Raji (cell line): ENCODE data around the gene SORBS1.

Experiments
- POLR2A ChIP-seq: IDR thresholded peaks from 2 replicates; pipeline ENCODE4 v1.6.1; 2011; ENCODE audit warnings: low read depth, low read length, control low read depth; ENCODE audit not compliant: insufficient read depth

The SORBS1 gene

DNA sequence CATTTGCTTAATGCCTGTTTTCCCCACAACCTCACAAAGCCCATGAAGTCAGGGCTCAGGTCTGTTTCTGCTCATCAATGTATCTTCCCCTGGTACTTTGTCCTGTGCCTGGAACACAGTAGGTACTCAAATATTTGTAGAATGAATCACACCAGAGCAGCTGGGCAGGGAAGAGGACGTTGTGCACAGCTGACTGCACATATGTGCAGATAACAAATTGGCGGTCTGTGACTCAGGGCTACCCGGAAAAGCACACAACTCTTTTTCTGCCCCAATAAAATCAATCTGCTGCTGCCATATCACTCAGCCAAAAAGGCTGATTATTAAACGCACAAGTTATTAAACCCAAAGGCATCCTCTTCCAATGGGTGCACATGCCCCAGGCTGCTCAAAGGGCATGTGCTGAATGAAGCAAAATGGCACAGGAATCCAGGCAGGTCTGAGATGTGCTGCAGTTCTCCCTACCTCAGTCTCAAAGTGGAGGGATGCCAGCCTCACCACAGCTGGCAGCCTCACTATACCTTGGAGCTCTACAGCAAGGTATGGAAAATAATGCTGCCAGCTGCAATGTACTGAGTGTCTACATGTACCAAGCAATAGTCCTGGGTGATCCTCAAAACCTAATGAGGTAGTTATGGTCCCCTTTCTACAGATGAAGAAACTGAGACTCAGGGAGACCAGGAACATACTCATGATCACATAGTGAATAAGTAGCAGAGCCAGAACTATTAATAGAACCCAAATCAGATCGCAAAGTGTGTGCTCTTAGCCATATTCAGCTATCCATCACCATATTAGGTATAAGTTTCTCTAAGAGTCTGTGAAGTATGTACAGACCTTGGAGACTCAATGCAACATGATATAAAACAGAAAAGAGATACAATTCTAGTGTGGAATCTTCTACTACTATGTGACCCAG is 43.4 kb downstream of the SORBS1 start:
- TF ChIP-seq POLR2A, result no peak

DNA sequence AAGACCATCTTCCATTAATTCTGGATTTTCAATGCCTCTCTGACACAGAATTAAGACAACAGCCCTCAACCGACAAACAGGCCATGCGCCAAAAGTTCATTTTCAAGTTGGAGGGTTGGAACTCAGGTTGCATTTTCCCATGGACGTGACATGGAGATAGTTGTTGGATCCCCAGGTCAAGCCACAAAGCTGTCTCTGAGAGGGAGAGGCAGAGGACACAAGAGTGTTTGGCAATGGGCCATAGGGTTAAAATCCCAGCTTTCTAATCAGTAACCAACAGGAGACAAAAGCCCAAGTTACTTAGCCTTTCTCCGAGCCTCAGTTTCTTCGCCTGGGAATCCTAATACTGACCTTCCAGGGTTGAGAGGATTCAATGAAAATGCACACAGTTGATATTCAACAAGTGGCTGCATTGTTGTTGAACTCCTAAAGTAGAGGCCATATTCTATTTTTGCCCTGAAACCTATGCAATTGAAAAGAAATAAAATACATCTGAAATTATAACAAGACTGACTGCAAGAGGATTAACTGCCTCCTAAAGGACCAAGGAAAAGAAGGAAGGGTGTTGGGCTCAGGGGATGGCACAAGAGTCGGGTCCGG is 44.3 kb downstream of the SORBS1 start:
- TF ChIP-seq POLR2A, result no peak

DNA sequence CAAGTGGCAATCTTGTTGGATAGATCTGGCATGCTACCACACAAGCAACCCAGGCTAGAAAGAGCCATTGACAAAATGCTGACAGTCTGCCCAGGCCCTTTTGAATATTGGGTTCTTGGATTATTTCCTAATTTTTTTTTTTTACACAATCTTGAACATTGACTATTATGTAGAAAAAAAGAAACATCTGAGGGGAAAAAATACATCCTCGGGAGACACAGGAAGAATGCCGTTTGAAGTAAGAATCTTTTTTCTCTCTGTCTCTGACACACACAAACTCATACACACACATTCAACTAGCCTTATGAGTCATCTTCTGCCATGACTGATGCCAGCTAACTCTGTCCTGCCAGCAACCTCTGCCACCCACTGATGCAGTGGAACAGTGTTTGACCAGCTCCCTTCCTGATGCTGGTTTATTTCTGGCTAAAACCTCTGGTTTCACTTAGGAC is 47.2 kb downstream of the SORBS1 start:
- TF ChIP-seq POLR2A, result no peak

DNA sequence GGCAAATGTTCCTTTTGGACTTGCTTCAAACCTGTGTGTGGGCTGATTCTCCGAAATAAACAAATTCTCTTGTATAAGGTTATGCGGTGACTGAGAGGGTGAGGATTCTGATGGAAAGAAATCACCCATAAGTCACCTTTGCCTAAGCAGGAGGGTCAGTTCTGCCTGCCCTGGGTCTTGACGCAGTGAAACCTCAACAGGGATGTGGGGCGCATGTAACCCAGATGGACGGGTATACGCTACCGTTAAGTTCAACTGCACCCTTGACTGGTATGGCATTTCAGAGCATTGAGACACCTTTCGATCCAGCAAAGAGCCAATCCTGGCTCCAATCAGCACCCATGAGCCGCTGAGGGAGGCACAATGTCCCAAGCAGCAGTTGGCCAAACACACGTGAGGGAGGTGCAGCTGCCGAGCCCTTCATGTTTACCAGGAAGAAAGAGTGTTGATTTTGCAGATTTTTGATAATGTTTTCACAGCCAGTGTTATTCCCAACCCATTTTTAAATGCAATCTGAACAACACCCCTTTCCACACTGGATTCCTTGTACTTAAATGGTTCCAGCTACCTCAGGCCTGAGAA is 48.1 kb downstream of the SORBS1 start:
- no peak for TF ChIP-seq POLR2A

DNA sequence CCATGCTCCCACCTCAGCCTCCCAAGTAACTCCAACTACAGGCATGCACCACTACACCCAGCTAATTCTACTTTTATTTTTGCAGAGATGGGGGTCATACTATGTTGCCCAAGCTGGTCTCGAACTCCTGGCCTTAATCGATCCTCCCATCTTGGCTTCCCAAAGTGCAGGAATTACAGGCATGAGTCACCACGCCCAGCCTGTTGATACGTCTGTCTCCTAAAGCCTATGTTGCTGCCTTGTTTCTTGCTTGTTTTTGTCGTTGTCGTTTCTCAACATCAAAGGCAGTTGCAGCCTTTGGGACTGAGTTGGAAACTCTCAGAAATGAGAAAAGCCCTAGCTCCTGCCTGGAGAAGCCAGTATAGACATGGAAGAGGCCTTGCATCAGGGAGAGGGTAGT is 49.9 kb downstream of the SORBS1 start:
- no peak for TF ChIP-seq POLR2A

DNA sequence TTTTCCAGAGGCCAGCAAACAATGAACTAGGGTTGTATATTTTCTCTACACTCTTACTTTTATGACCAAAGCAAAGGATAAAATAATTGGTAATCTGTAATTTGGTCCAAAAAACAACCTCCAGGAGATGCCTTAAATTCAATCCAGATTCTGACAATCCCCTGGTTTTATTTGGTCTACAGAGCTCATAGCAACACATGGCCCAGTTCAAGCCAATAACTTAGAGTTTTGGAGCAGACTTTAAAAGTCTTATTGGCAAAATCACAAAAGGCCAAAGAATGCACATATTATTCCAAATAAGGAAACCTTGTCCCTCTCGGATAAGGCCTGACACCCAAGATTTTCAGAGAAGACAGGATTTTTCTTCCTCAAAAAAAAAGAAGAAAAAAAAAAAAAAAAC is 51.9 kb downstream of the SORBS1 start:
- no peak for TF ChIP-seq POLR2A

DNA sequence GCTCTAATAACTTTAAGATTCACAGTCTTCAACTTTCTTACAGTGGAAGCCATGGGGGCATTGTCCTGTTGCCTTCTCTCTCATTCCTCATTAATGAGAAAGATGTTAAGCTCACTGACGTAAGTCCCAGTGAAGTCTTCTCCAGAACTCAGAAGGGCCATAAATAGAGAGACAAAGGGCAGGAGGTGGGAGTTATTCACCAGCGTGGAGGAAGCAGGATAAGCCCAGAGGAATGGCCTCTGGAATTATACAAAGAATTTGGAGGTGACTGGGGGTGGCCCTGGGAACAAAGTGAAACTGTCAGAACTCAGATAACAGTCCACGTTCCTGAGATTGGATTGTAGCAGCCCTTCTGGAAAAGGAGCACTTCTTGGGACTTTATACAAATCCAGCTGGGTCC is 52.4 kb downstream of the SORBS1 start:
- no peak for TF ChIP-seq POLR2A

DNA sequence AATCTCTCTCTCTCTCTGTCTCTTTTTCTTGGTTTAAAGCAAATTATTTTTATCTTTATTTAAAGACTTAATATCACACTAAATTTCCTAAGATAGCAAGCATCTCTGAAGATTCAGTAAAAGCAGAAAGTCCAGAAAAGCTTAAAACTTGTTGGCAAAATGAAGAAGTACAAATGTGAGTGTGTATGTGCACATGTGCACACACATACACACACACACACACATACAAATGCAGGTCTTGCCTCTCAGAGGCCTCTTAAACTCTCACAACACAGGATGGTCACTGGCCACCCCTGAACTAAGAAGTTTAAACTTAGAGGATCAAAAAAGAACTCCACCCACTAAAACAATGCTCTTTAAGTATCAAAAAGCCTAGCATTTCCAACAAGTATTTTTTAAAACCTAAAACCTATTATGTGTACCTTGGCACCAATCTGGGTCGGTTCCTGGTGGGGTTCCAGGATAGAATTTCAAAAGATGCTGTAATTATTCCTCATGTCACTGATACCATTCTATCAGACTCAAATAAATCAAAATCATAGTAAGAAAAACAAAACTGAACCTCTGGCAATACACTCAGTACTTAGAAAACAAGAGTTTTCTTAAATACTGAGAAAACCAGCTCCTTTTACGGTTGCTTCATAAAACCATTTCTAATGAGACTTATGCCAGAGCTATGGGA is 55.0 kb downstream of the SORBS1 start:
- no peak for TF ChIP-seq POLR2A

DNA sequence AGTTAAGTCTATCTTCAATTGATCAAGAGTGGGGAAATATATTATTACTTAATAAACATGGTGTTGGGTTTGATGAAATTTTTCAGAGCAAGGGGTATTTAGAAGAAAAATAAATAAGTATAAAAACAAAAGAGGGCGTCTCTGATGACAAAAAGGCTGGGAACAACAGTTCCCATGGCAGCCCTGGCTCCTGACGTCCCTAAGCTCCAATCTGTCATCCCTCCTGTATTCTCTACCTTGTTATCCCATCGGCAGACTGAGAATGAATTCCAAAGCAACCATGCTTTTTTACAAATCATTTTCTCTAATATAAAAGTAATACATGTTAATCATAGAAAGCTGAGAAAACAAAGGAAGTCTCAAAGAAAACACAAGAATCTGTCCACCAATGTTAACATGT is 55.5 kb downstream of the SORBS1 start:
- TF ChIP-seq POLR2A, result no peak

DNA sequence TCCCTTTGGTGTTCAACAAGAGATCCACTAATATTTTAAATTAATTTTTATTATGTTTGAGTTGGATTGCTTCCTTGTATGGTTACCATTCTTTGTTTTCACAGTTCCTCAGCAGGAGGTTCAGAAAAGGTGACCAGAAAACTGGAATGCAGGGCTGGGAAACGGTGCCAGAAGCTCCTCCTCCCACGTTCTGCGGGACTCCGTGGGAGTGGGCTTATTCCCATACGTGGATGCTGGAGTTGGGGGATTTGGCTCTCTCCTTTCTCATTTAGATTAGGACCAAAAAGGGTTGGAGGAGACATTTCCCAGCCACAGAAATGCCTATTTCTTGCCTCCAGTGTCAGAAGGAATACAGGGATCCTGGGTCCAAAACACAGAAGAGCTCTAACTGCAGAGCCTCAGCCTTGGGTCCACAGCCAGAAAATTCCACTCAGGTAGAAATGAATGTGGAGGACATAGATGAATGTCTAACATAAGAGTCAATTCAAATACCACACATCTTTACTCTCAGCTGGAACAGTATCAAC is 56.0 kb downstream of the SORBS1 start:
- TF ChIP-seq POLR2A, result no peak

DNA sequence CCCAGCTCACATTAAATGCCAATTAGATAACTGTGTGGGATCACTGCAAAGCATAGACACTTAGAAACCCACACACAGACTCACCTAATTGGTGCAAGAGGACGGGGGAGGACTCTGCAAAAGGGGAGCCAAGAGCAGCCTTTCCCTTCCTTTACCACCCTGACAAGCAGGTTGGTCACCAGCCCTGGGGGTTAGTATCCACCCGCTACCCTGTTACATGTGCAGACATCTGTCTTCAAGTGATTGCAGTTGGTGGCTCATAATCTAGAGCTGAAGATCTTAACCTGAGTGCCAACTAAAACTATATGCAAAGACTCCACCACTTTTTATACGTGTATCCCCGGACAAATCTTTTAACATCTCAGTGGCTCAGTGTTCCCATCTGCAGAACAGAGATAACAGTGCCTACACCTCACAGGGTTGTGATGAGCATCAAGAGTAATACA is 56.9 kb downstream of the SORBS1 start:
- TF ChIP-seq POLR2A, result no peak

DNA sequence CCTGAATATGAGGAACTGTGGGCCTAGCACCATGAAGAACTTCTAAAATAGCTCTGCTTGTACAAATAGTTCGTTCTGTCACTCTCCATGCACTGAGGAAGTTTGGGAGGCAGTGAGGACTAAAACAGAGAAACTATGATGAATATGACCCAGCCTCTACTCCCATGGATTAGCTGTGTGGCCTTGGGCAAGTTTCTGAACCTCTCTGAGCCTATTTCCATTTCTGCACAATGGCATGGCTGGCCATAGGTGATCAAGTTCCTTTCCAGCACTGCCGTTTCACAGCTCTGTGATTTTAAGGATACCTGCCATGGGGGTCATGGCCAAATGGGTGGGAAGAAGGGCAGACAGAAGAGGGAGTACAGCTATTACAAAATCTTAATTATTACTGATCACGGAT is 57.6 kb downstream of the SORBS1 start:
- no peak for TF ChIP-seq POLR2A

DNA sequence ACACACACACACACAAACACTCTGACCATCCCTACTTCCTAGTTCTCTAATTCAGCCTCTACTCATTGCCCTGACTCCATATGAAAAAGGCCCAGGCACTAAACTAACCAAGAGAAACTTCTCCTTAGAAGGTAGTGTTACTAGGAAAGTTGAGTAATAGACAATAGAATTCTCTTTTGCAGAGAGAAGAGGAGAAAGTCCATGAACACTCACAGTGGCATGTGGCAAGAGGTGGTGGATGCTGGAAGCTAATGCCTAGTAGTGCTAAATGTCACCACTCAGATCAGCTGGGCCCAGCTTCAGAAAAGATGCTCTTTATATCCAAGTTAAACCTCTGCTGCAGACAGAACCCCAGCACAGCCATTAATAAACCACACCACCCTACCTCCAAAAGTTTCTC is 58.2 kb downstream of the SORBS1 start:
- TF ChIP-seq POLR2A, result no peak

DNA sequence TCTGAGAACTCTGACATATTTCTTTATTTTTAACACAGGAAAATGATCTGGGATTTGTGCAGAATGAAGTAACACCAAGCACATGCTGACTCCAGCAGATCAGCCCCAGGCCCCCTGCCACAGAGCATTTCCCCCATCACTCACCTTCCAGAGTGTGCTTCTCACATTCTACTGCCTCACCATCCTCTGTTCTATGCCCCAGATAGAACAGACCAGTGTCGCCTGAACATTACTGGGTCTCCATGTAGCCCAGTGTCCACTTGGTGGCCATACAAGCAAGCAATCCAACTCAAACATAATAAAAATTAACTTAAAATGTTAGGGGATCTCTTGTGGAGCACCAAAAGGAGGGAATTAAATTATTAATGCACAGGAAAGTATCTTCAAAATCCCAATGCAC is 58.8 kb downstream of the SORBS1 start:
- no peak for TF ChIP-seq POLR2A
